DMS153 treated with DMSO at 0.1 percent for 48 hours (cell line): Measurements from ENCODE around the gene GALM.

ENCODE experiments used
- DNase-seq: peaks from one replicate; lab custom pipeline; 2025; ENCODE audit not compliant: unreplicated experiment; lab: John Stamatoyannopoulos, UW

The GALM gene

DNA sequence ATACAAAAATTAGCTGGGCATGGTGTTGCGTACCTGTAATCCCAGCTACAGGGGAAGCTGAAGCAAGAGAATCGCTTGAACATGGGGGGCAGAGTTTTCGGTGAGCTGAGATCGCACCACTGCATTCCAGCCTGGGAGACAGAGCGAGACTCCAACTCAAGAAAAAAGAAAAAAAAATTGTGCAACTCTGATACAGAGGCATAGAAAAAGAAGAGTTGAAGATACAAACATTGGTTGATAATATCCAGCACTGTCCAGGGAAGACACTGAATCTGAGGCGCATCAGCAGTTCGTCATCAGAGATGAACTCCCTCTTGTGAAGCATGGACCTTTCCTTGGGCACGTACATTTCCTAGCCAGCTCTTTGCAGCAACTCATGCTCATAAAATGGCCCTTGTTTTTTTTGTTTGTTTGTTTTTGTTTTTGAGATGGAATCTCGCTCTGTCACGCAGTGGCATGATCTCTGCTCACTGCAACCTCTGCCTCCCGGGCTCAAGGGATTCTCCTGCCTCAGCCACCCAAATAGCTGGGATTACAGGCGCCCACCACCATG lies 16.7 kb upstream of the GALM start:
- no peak for DNase-seq

DNA sequence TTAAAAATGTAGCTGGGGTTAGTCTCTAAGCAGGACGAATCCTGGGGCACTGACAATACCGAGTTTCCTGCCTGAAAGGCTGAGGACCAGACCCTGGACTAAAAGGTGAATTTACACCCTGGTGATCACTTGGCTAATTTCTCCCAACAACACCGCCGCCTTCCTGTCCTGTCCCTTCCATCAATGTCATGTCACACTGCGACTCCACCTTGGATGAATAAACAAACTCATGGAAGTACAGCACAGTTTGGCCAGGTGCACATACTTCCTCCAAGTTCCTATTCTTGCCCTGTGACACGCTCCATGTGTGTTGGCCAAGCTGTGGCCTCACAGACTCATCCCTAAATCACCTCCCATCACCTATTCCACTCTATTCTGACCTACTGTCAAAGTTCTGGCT lies 15.9 kb upstream of the GALM start:
- DNase-seq: no peak

DNA sequence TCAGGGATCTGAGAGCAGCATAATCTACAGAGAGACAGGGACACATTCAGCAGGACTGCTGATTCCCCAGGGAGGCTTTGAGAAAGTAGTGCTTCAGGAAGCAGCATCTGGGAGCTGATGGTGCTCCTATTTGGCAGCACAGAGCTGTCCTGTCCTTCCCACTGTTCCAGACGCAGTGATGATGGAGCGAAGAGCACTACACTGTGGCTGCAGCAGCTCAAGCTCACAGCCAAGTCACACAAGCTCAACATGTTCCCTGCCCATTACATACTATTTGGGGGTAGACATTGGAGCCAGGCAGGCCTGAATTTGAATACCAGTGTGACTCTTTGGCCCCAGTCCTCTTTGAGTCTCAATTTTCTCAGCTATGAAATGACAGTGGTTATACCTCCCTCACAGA lies 15.2 kb upstream of the GALM start:
- DNase-seq: no peak

DNA sequence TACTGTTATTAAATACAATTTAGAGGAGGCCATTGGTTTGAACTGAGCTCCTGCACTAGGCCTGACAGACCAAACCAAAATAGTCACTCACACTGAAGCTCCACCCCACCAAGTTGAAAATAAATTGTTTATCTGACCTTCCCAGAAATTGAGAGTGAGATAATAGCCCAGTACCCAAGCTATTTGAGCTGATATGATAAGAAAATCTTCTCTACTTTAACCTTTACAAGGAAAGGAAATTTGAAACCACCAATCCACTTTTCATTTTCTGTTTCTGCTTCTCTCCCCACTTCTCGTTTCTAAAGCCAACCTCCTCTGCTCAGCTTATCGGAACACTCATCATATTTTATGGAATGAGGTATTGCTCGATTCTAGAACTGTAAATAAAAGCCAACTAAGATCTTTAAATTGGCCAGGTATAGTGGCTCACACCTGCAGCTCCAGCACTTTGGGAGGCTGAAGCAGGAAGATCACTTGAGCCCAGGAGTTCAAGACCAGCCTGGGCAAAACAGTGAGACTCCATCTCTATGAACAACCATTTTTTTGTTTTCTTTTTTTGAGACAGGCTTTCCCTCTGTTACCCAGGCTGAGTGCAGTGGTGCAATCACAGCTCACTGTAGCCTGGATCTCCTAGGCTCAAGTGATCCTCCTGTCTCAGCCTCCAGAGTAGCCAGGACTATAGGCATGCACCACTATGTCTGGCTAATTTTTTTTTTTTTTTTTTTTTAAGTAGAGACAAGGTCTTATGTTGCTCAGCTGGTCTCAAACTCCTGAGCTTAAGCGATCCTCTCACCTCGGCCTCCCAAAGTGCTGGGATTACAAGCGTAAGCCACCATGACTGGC lies 13.3 kb upstream of the GALM start:
- no peak for DNase-seq

DNA sequence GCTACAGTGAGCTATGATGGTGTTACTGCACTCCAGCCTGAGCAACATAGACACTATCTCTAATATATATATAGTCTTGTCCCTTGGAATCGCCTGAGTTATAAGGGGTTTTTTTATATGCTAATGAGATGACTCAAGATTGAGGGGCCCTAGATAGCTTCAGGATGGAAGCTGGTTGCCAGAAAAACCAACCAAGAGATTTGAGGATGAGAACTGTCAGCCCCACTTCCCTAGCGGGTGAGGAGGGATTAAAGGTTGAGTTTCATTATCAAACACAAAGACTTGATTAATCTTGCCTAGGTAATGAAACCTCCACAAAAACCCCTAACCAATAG lies 12.6 kb upstream of the GALM start:
- no peak for DNase-seq

DNA sequence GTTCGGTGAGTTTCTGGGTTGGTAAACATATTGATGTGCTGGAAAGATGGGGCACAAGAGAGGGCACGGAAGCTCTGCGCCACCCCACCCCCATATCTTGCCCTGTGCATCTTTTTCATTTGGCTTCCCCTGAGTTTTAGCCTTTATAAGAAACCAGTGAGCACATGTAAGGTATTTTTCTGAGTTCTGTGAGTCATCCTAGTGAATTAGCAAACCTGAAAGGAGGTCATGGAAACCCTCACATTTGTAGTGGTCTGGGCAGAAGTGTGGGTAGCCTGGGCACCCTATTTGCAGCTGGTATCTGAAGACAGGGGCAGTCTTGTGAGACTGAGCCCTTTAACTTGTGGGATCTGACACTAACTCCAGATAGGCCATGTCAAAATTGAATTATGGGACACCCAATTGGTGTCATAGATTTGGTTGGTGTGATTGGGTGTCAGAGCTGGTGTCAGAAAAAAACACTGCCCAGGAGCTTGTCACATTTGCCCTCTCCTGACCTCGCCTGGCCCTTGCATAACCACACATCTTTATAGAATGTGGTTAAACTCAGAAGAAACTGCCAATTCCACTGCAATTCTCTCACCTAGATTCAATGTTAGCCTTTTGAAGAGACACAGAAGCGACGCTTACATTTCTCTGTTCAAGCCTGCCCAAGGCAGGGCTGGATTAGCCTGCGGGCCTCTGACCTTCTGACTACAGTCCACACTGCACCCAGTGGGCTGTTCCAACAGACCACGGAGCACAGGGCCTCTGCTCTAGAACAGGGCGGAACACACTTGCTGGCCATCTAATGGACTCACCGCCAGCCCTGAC lies 12.0 kb upstream of the GALM start:
- DNase-seq: no peak

DNA sequence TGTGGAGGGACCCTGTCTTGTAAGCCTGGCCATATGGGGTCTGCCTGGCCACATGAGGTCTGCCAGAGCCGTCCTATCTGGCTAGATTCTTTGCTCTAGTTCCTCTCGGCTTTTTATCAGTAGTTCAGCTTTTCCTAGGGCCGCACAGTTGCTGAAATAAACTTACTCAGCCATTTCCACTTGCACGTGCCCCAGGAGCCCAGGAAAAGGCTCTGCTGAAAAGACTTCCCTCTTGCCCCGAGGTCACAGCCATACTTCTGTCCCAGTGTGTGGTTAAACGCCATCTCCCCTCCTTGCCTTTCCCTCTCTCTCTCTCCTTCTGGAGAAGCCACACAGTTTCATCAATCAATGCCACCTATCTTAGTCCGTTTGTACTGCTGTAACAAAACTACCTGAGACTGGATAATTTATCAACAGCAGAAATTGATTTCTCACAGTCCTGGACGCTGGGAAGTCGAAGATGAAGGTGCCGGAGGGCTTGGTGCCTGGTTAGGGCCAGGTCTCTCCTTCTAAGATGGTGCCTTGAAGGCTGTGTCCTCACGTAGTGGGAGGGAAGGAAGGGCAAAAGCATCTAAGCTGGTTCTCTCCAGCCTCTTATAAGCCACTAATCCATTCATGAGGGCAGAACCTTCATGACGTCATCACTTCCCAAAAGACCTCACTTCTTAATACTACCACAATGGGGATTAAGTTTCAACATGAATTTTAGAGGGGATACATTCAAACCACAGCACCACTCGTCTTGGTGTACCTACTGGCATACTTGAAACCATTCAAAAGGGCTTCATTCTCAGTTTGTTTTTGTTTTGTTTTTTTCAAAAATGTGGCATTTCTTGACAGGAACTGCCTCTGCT lies 11.2 kb upstream of the GALM start:
- no peak for DNase-seq

DNA sequence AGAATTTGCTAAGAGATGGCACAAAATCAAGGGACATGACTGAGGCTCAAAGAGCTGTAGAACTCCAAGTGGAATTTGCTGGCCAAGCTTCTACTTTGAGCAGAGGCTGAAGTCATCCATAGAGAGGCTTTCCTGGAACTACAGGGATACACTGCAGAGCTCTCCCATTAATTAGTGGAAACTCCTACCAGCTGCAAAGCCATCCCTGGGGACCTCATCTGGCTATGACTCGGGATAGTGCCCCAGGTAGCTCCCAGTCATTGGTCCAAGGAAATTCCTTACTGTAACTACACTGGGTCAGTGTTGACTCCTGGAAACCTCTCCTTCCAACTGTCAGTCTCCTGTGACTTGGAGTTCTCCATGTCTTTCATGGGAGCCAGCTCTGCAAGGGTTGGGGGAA lies 10.5 kb upstream of the GALM start:
- DNase-seq: no peak

DNA sequence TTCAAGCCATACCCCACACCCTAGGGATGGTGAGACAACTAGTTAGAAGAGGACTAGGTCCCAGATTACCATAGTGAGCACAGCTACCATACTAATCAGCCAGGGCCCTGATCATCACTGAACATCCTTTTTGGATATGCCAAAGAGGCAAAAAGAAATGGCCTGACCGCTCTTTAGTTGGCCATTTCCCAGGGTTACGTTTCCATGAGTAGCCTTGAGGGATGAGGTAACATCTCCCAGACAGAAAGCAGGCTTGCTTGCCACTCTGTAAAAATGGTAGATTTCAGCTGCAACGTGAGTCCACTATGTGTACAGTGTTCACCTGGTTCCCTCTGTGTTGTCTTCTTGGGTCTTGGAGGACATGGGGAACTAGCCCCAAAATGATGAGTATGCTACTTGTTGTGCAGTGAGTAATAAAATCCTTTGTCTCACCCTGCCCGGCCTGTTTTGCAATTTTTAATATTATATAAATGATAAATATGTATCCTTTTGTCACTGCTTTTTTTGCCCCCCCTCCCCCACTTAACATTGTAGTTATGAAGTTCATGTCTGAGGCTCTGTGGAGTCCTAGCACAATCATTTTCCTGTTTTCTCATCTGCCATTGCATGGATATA lies 8.9 kb upstream of the GALM start:
- DNase-seq: no peak

DNA sequence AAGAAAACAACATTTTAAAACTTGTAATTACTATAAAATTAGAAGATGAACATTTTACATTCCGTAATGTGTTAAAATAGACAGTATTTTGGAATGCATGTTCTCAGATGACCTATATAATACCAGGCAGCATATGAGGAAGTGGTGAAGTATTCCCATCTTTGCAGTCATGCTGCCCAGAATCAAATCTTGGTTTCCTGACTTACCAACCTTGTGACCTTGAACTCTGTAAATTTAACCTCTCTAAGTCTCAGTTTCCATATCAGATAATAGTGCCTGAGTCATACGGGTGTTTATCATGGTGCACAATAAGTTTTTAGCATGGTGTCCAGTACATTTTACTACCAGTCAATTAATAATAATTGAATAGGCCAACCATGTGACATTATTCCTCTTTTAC lies 7.3 kb upstream of the GALM start:
- no peak for DNase-seq

DNA sequence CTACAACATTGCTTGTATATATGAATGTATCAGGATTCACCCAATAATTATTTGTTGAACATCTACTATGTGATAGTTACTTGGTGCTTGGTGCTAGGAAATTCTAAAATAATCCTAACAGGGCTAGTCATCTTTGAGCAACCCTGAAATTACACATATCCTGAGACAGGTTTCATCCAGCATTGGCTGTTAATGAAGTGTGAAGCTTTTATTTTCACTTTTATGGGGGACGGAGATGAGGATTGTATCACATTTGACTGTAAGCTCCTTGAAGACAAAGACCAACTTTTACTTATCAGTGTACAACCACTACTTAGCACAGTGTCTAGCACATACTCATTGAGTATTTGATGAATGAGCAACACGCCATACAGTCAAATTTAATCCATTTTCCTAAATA lies 6.8 kb upstream of the GALM start:
- no peak for DNase-seq

DNA sequence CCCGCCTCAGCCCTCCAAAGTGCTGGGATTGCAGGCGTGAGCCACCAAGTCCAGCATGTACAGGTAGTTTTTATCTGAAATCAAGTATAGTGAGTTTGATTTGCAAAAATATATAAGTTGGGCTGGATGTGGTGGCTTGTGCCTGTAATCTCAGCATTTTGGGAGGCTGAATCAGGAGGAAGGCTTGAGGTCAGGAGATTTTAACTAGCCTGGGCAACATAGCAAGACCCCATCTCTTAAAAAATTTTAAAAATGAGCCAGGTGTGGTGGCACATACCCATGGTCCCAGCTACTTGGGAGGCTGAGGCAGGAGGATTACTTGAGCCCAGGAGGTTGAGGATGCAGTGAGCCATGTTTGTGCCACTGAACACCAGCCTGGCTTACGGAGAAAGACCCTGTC lies 5.6 kb upstream of the GALM start:
- DNase-seq: no peak

DNA sequence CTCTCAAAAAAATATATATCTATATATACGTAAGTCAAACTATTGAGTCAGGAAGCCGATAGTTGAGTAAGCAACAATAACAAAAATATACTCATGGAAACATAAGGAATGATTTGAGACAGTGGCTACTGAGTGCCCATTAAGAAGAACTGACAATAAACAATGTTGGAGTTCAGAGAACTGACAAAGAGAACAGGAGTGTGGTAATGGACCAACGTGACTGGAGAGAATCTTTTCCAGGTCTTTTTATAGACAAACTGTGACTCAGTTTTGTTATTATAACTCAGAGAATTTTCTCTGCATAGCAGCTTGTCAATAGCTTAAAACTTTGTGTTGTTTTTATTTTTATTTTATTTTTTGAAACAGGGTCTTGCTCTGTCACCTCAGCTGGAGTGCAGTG lies 4.6 kb upstream of the GALM start:
- no peak for DNase-seq

DNA sequence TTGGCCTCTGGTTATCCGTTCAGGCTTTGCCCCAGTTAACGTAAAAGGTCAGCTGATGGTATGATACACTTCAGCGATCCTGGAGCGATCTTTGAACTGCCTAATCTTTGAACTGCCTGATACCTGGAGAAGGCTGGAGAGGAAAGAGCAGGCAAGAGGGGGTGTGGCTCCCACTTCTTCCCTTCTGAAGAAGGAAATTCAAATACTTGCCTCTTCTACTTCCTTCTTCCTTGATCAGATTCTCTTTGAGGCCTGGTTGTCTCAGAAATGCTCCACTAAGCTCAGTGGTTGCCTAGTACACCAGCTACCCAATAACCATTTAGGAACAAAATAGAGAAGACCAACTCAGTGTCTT lies 619 bp downstream of the GALM start:
- no peak for DNase-seq

DNA sequence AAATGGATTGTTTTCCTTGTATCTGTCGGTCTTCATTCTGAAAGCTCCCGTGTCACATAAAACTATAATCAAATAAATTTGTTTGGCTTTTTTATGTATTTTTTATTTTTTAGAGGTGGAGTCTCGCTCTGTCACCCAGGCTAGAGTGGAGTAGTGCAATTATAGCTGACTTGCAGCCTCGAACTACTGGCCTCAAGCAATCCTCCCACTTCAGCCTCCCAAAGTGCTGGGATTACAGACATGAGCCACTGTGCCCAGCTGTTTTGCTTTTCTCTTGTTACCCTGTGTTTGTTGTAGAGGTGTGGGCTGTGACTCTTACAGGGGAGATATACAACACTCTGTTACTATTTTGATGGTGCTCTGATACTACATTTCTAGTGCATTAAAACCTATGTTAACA lies 2.2 kb downstream of the GALM start:
- DNase-seq: no peak

DNA sequence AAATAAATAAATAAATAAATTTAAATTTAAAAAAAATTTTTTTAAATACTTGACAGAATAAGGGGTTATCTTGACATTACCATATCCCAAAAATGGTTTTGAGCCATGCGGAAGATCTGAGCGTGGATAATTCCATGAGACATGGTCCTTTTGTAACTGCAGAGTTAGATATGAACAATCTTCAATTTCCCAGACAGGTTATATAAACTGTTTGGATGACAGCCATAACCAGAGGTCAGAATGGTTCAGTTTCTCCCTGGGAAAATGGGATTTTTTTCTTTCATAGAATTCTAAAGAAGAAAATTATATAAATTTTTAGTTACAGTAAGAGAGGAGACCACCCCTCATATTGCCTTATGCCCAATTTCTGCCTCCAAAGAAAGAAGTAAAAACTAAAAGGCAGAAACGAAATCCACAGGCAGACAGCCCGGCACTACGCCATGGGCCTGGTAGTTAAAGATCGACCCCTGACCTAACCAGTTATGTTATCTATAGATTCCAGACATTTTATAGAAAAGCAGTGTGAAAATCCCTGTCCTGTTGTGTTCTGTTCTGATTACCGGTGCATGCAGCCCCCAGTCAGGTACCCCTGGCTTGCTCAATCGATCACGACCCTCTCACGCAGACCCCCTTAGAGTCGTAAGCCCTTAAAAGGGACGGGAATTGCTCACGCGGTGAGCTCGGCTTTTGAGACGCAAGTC lies 3.0 kb downstream of the GALM start:
- no peak for DNase-seq

DNA sequence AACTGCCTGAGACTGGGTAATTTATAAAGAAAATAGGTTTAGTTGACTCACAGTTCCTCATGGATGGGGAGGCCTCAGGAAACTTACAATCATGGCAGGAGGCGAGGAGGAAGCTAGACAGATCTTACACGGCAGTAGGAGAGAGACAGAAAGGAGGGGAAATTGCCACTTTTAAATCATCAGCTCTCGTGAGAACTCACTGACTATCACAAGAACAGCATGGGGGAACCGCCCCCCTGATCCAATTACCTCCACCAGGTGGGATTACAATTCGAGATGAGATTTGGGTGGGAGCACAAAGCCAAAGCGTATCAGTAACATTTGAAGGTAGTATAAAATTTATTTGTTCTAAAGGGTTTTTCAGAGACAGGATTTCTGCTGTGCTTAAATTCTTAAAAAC lies 5.4 kb downstream of the GALM start:
- DNase-seq: no peak

DNA sequence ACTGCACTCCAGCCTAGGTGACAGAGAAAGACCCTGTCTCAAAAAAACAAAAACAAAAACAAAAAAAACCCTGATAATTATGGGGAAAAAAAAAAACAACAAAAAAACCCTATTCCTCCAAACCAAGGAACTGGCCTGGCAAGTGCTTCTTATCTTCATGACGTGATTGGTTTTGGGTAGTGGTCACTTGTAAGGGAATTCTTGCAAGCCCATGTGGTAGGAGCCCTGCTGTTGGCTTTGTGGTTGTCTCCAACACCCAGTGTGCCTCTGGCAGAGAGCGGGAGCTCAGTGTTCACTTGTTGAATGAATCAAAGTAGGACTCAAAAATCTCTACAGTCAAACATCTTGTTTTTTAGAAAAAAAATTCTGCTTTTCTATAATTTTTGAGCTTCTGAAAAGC lies 6.0 kb downstream of the GALM start:
- no peak for DNase-seq

DNA sequence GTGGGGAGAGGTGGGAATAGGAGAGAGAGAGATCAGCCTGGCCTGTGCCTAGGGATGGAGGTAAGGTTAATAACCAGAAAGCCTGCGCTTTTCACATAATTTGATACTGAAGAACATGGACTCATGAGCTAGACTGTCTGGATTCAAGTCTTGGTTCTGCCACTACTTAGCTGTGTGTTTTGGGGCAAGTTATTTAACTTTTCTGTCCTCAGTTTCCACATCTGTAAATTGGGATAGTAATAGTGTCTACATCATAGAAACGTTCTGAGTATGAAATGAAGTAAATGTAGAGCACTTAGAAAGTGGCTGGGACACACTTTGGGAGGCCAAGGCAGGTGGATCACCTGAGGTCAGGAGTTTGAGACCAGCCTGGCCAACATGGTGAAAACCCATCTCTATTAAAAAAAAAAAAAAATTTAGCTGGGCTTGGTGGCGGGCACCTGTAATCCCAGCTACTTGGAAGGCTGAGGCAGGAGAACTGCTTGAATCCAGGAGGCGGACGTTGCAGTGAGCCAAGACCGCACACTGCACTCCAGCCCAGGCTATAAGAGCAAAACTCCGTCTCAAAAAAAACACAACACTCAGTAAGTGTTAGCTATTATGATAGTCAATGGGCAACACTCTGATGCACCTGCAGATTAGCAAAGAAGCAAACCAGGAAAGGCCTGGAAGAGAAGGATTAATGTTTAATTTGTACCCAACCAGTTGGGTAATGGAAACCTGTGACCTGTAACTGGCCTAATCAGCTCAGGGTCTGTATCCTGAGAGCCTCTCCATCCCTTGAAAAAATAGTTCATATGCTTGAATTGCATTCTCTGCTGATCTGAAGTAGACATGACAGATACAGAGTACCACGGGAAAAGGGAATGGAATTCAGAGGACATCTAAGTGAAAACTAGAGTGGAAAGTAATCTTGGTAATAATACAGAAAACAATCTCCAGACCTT lies 6.8 kb downstream of the GALM start:
- no peak for DNase-seq
